Measurements from ENCODE around the gene PRR36. TPM values are rescaled to one million over a fixed set of nuclear protein-coding genes. Genes with fewer than 3 reads are reported as not detected.
A peak's percentile ranks its signal among the peaks of the same experiment; 100 is the strongest.
"Not testable (repeated sequence)": the region's sequence is repeated elsewhere in the genome, so short reads cannot be mapped to it uniquely, and the experiment has no call there.

PRR36 gene
- total RNA-seq, 1 donor from 2014 or later = 0.96 TPM

DNA sequence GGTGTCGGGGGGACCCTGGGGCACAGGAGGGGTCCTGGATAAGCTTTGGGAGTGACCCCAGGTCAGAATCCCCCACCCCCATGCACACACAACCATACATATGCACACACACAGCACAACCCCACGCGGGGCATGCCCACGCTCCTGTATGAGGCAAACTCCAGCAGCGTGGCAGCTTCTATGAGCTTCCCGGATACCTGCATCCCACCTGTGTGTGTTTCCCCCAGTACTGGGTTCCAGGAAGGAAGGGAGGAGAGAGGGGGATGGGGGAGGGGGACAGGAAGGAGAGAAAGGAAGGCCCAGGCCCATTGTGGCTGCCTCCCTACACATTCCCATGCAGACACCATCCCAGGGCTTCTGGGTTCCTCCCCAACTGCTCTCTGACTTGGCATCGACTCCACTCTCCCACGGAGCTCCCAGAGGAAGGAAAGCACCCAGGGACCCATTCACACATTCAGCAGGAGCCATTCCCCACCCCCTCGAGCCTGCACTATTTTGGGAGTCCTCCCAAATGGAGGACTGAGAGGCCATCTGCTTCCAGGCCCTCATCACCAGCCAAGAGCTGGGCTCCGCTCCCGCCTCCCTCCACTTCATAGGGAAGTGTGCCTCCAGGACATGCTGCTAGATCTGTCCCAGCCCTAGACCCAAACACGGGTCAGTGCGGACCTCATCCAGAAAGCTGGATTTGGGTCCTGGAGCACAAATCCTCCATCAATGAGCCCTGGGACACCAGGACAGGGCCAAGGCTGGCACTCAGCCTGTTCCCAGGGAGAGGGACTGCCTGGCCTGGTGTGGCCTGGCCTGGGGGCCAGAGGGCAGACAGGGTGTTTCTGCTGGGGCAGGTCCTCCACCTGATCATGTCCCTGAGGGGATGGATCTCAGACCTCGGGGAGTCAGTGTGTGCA lies 13.2 kb downstream of the PRR36 start:
- DNase-seq (ENCODE audit: low spot score) = no peak

DNA sequence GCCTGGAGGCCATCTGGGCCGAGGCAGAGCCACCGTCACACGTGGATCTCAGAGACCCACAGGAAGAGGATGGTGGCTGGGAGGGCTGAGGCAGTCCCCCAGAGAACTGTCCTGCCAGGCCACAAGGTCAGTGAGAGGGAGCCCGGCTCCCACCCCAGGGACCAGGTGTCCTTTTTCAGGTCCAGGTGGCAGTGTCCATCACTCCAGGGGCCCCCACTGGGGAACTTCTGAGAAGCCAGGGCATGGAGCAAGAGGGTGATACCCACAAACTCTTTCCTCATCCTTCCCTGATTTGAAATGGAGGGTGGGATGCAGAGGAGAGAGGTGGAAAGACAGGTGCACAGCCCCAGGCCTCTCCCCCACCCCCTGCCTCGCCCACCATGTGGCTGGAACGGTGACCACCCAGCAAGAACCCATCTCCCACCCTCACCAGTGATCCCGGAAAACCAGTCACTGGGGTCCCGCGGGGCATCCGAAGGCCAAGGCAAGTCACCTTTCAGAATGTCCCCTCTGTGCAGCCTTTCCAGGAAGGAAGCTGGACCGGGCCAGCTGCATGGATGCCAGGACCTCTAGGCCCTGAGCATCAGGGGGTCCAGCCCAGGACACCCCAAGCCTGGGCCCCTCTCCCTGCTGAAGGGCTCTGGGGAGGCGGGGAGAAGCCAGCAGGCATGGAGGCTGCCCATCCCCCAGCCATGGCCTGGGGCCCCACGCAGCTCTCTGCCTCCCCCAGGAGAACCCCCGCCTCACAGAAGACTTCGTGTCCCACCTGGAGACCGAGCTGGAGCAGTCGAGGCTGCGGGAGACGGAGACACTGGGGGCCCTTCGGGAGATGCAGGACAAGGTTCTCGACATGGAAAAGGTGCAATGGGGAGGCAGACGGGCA lies 14.1 kb downstream of the PRR36 start:
- DNase-seq (ENCODE audit: low spot score) = no peak

DNA sequence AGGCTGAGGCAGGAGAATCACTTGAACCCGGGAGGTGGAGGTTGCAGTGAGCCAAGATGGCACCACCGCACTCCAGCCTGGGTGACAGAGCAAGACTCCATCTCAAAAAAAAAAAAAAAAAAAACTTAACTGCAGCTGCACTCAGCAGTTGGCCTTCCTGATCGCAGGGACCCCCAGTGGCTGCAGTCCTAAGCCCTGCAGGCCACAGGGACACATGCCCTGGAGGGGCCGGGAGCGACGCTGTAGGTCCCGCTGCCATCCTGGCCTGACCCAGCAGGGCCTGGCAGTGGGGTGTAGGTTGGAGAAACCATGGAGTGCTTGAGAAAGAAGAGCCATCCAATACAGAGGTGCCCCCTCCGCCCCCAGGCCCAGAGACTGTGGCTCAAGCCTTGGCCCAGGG lies 15.1 kb downstream of the PRR36 start:
- not testable (repeated sequence) for DNase-seq (ENCODE audit: low spot score)

- no peak for DNase-seq (ENCODE audit: low spot score)
Observed at GRCh38 chr19:7858109-7858770, 15.9 kb downstream of the PRR36 start.

- DNase-seq (ENCODE audit: low spot score) = no peak
Observed at GRCh38 chr19:7857727-7858108, 16.5 kb downstream of the PRR36 start.

GRCh38 chr19:7856679-7857663 lies 17.2 kb downstream of the PRR36 start:
- DNase-seq (ENCODE audit: low spot score) = no peak

GRCh38 chr19:7856109-7856591 lies 18.0 kb downstream of the PRR36 start:
- no peak for DNase-seq (ENCODE audit: low spot score)

DNA sequence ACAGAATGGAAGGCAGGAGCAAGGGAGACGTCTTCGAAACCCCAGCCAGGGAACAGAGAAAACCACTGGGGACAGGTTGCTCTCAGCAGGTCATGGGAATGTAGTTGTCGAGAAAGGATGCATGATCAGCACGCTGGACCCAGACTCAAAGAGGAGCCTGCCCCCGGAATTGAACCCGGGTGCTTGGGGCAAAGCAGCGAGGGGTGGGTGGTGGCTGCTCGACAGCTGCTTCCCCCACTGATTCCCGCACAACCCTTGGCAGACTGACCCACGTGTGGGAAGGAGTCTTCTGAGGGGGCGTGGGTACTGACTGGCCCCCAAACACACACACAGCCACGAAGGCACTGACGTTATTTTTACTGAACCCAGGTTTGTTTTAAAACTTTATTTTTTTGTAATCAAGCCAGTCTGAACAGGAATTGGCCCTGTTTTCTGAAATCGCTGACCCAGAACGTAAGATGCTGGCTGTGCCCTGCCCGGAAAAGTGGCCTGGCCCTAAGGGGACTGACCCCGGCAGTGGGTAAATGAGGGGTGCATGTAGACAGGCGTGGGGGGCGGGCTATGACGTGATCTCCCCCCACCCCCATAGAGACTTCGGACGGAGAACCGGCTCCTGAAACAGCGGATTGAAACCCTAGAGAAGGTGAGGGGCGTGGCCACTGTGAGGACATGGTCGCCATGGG lies 18.6 kb downstream of the PRR36 start:
- no peak for DNase-seq (ENCODE audit: low spot score)

DNA sequence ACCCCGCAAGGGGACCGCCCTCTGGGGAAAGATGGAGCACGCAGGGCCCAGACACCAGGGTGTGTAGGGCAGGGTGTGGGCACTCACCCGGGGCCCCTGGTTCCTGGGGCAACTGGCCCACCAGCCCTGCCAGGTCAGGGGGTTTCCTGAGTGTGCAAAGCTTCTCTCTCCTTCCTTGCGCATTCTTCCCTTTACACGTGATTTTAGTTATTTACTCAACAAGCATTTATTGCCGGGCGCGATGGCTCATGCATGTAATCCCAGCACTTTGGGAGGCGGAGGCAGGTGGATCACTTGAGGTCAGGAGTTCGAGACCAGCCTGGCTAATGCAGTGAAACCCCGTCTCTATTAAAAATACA lies 20.4 kb downstream of the PRR36 start:
- no peak for DNase-seq (ENCODE audit: low spot score)

DNA sequence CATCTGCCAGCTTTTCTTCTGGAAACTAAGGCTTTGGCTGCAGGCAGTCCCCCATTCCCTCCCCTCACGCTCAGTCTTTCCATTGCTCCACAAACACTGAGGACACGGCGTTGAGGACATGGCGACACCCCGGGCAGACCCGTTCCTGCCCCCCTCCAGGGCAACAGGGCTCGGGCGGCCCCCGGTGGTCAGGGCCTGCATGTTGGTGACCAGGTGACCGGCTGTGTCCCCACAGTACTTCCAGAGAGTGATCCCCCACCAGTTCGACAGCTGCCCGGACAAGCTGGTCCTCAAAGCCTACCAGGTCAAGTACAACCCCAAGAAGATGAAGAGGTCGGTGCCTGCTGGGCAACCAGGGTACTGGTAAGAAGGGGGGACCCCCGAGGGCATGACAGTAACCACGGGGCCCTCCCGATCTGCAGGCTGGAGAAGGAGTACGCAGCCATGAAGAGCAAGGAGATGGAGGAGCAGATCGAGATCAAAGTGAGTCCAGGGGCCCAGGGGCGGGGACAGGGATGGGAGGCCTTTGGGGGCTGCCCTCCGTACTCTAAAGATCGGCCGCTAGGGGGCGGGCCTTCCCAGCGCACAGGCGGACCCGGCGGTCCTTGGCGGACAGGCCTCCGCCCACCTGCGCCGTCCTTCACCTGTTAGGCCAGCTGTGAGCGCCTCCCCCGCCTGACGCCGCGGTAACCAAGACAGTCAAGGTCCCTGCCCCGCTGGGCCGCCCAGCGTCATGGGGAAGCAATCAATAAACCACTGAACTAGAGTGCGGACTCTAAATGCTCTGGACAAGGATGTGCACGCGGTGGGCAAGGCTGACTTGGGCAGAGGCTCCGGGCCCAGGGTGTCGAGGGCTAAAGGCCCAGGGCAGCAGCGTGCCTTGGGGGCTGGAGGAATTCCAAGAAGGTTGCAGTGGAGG lies 21.1 kb downstream of the PRR36 start:
- peak; percentile 44 for DNase-seq (ENCODE audit: low spot score)

DNA sequence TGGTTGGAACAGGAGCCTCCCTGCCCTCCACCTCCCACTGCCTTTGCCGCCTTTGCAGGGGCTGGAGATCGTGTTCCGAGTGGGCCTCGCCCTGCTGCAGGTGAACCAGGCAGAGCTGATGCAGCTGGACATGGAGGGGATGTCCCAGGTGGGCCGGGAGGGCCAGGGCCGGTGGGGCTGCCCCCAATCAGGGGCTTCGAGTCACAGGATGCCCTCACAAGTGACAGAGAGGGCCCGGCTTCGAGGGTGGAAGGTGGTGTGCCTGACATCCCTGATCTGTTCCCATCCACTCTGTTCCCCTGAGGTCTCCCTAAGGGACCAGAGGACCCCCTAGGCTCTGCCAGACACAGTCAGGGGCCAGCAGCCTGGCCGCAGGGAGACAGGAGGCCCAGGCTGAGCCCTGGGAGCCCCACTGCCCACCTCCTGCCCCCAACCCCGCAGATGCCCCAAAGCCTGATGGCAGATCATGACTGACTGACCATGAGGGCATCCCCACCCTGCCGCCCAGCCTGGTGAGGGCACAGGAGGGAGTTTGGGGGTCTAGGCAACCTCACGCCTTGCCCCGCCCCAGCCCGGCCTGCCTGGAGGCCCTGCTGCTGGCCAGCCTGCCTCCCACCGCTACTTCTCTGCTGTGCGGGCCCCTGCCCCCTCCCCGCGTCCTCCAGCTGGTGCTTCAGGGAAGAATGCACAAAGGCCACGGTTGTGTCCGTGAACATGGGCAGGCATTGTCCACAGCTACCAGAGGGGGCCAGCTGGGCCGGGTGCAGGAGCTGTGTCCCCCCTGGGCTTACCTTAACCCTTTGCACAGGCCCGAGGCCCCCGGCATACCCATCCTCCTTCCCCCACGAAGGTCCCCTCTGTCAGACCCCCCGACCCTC lies 22.3 kb downstream of the PRR36 start:
- DNase-seq (ENCODE audit: low spot score) = no peak

GRCh38 chr19:7850945-7851622 lies 23.1 kb downstream of the PRR36 start:
- no peak for DNase-seq (ENCODE audit: low spot score)

- DNase-seq (ENCODE audit: low spot score) = peak; percentile 52
Observed at GRCh38 chr19:7850000-7850813, 24.0 kb downstream of the PRR36 start.

DNA sequence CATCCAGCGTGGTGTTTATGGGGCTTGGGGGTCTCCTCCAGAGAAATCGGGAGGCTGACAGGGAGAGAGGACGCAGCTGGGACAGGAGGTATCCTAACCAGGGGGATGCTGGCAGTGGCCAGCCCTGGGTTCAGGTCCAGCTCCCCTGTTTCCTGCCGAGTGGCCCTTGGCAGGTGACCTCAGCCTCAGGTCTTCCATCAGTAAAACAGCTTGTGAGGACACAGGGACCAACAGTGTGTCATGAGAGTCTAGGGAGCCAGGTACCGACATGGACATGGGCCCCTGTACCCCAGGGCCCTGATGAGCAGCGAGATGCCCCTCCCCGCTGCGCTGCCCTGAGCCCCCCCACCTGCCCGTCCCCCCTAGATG lies 24.6 kb downstream of the PRR36 start:
- DNase-seq (ENCODE audit: low spot score) = no peak

DNA sequence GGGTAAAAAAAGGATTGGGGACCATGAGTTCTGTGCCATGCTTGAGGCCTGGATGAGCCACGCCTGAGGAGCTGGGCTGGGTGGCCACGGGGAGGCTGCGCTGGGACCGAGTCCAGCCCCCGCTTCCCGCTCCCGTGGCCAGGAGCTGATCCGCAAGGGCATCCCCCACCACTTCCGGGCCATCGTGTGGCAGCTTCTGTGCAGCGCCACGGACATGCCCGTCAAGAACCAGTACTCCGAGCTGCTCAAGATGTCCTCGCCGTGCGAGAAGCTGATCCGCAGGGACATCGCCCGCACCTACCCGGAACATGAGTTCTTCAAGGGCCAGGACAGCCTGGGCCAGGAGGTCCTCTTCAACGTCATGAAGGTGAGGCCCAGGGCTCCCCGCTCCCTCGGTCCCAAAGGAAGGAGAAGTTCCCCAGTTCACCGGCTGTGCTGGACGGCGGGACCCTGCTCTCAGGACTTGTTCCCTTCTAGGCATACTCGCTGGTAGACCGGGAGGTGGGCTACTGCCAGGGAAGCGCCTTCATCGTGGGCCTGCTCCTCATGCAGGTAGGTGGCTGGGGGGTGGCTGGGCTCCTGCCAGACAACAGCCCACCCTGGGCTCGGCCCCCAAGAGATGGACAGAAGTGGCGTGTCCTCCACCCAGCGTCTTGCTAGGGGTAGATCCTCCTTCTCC lies 25.3 kb downstream of the PRR36 start:
- DNase-seq (ENCODE audit: low spot score) = no peak

- no peak for DNase-seq (ENCODE audit: low spot score)
Observed at GRCh38 chr19:7847664-7848063, 26.5 kb downstream of the PRR36 start.

Data from umbilical cord (tissue), 2 donors.